CD4-positive, alpha-beta T cell treated with Interleukin-21 for 1 hour (primary cell): ENCODE data around the gene MON1A.
"Not testable (repeated sequence)": the region's sequence is repeated elsewhere in the genome, so short reads cannot be mapped to it uniquely, and the experiment has no call there.

Source experiments
- DNase-seq: peaks from one replicate; pipeline ENCODE4 v3.0.0-alpha.2; 2020

MON1A gene, protein sequence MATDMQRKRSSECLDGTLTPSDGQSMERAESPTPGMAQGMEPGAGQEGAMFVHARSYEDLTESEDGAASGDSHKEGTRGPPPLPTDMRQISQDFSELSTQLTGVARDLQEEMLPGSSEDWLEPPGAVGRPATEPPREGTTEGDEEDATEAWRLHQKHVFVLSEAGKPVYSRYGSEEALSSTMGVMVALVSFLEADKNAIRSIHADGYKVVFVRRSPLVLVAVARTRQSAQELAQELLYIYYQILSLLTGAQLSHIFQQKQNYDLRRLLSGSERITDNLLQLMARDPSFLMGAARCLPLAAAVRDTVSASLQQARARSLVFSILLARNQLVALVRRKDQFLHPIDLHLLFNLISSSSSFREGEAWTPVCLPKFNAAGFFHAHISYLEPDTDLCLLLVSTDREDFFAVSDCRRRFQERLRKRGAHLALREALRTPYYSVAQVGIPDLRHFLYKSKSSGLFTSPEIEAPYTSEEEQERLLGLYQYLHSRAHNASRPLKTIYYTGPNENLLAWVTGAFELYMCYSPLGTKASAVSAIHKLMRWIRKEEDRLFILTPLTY

DNA sequence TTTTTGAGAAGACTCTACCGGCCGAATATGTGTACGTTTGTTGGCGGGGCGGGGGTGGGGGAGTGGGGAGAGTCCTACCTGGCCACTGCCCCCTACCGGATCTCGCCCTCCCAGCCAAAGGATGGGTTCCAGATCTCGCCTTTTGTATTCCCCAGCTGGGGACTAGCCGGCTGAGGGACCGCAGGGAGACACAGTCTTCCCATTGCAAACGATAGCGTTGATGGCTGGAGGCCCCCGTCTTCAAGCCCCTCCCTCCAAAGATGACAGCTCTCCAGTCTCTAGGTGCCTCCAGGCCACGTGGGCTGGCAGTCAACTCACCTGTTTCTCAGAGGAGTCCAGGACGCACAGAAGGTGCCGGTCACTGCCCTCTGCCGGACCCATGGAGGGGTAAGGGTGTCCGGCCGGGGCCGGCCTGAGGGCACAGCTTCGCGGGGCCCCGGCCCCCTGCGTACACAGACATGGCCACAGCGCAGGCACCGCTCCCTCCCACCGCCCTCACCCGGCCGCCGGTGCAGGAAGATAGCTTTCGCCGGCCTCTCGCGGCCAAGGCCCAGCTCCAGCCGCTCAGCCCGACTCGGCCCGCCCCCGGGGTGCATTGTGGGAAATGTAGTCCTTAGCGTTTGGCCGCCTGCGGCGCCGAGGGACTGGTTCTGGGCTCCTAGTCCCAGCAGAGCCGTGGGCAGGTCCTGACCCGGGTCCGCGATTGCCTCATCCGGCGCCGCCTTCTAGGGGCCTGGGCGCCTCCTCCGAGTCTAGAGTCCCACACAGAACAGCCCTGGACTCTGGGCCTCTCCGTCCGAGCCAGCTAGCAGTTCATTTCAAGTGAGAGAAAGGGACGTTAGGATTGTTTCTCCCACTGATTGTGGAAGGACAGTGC is at the start of gene MON1A:
Gene MON1A, minus strand, starts transcription at position 521 of the 877 bp plus-strand sequence. CDS start 16,465 bp downstream, outside the sequence.
- peak; percentile 91 for DNase-seq

DNA sequence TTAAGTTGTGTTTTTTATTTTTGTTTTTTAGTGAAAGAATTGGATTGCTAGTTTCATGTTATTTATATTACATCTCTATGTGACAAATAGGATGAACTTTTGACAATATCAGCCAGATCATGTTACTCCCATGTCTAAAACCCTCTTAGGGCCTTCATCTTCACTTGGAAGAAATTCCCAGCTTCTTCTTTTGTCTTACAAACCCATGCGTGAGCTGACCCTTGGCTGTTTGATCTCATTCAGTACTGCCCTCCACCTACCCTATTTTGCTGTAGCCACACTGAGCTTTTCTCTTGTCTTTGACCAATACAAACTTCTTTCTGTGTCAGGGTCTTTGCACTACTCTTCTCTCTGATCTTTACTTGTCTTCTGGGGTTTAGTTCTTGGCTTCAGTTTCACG is 47.3 kb upstream of the MON1A start:
- no peak for DNase-seq

DNA sequence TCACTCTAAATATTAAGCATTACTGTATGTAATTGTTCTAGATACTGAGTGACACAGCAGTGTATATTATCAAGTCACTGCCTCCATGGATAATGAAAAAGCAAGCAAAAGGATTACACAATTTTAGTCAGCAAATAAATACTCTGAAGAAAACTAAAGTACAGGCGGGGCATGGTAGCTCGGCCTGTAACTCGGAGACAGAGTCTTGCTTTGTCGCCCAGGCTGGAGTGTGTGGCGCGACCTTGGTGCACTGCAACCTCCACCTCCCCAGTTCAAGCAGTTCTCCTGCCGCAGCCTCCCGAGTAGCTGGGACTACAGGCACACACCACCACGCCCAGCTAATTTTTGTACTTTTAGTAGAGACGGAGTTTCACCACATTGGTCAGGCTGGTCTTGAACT is 43.0 kb upstream of the MON1A start:
- no peak for DNase-seq

DNA sequence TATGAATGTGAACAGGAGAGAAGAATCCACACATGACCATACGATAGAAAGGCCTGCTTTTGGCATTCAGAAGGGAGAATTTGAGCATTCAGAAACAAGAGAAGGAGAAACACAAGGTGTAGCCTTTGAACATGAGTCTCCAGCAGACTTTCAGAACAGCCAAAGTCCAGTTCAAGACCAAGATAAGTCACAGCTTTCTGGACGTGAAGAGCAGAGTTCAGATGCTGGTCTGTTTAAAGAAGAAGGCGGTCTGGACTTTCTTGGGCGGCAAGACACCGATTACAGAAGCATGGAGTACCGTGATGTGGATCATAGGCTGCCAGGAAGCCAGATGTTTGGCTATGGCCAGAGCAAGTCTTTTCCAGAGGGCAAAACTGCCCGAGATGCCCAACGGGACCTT is 38.7 kb upstream of the MON1A start:
- no peak for DNase-seq

DNA sequence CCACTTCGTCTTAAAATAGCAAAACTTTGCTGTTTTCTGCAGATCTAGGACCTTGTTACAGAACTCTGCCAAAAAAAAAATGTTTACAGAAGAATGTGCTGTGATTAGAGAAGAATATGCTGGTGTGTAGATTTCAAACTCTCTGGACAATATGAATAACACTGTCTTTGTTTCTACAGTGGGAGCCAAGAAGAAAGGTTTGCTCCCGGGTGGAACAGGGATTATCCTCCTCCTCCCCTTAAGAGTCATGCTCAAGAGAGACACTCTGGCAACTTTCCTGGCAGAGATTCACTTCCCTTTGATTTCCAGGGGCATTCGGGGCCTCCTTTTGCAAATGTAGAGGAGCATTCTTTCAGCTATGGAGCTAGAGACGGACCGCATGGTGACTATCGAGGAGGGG is 37.7 kb upstream of the MON1A start:
- DNase-seq: no peak

DNA sequence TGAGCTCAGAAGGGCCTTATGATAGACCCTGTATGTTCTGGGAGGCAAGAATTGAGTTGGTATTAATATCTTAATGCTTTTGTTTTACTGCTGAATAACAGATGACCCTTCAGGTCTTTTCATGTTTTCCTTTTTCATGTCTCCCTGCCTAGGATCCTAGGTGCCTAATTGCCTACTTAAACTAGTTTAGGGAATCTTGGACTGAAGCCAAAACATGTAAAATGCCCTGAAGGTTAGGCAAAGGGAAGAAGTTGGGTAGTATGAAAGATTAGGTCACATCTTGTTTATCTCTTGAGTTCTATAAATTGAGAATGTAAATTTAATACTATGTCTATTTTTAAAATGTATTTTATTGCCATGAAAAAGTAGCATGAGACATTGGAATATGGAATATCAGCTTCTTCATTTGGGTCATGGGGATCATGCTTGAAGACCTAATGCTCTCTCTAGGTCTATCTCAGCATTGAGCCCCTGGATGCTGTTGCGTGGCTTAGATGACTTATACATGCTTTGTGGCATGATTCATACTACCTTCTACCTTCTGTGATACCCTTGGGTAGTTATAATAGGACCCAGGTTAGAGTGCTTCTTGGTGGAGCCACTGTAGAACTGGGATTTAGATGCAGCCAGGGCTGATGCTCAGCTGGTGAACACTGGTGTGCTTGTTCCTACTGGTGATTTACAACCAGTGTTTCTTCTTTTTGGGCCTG is 36.8 kb upstream of the MON1A start:
- DNase-seq: no peak

DNA sequence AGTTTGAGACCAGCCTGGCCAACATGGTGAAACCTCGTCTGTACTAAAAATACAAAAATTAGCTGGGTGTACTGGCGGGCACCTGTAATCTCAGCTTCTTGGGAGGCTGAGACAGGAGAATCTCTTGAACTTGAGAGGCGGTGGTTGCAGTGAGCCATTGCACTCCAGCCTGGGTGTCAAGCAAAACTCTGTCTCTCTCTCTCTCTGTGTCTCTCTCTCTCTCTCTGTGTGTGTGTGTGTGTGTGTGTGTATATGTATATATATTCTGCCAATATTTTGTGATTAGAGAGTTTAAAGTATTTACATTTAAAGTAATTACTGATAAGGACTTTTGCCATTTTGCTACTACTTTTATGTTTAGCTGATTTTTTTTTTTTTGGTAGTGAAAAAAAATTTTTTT is 26.0 kb upstream of the MON1A start:
- no peak for DNase-seq

DNA sequence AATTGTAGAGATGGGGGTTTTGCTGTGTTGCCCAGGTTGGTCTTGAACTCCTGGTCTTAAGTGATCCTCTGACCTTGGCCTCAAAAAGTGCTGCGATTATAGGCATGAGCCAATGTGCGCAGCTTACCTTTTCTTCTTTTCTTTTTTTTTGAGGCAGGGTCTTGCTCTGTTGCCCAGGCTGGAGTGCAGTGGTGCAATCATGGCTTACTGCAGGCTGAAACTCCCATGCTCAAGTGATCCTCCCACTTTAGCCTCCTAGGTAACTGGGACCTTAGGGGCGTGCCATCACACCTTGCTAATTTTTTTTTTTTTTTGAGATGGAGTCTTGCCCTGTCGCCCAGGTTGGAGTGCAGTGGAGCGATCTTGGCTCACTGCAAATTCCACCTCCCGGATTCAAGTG is 23.3 kb upstream of the MON1A start:
- DNase-seq: no peak

DNA sequence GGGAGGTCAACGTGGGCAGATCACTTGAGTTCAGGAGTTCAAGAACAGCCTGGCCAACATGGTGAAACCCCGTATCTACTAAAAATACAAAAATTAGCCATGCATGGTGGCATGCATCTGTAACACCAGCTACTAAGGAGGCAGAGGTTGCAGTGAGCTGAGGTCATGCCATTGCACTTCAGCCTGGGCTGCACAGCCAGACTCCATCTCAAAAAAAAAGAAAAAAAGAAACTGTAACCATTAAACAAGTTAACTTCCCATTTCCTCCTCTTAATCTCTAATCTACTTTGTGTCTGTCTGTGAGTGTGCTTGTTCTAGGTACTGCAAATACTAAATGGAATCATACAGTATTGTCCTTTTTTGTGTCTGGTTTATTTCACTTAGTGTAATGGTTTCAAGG is 13.0 kb upstream of the MON1A start:
- DNase-seq: no peak

DNA sequence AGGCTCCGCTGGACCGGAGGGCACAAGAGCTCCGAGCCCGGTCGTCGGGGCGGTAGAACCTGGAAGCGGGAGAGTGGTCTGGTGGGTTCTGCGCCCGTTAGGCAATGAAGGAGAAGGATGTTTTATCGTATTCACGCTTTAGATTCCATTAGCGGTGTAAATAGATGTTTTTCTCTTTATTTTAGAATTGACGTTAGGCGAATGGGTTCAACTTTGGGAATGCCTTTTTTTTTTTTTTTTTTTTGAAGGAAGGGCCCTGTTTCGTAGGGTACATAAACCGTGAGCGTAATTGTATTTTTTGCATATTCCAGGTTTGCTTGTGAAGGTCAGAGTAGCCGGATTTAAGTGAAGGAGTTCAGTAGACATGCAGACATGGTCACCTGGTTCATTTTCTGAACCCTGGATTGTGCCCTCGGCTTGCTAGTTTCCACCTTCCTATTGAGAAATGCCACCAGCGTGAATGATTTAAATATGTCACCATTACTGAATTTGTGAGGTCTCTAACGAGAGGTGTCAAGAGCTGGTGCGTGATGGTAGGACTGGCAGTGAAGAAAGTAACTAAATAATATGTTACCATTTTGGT is 11.1 kb upstream of the MON1A start:
- DNase-seq: no peak

DNA sequence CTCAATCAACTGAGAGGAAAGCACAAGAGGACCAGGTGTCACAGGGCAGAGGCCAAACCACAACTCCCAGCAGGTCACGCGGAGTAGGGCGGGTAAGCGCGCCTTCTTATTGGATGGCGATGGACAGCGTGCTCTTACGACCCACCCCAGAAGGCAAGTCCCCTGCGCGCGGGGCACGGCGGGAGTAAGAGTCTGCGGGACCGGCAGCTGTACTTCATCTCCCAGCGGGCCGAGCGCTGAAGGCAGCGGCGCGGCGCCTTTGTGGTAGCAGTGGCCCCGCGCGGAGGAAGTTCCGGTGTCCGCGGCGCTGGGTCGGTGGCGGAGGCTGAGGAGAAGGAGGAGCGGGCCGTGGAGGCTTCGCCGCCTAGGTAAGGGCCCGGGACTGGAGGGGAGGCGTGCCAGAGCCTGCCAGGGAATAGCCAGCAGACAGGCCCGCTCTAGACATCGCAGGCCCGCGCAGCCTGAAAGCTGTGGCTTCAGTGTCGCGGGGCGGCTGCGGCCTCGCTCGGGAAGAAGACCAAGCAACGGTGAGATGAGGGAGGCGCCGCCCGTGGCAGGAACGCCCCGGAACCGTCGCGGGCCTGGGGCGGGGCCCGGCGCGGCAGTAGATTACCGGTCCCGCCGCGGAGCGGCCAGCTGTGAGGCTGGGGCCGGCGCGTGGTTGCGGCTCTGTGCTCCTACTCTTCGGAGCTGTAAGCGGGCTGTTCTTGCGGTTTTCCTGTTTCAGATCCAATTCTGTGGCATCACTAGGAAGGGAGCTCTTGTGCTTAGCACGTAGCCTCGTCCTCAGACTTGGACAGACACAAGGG is 10.5 kb upstream of the MON1A start, which contains the start of gene RBM6:
Gene RBM6, plus strand, starts transcription at position 293 of the 809 bp plus-strand sequence. CDS start 22,492 bp downstream, outside the sequence.
- peak; percentile 95 for DNase-seq

DNA sequence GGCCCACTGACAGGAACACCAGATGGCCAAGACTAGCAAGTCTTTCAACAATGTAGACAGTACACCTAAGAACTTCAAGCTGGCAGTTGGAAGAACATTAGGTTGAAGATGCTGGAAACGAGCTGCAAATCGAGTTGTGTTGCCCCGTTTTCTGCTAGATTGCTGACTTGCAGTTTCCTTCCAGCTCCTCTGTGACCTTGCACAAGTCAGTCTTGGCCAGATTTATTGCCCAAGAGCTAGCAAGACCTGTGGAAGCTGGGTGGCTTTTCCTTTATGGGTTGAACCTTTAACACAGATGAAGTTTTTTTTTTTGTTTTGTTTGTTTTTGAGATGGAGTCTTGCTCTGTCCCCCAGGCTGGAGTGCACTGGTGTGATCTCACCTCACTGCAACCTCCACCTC is 7.5 kb upstream of the MON1A start:
- no peak for DNase-seq

DNA sequence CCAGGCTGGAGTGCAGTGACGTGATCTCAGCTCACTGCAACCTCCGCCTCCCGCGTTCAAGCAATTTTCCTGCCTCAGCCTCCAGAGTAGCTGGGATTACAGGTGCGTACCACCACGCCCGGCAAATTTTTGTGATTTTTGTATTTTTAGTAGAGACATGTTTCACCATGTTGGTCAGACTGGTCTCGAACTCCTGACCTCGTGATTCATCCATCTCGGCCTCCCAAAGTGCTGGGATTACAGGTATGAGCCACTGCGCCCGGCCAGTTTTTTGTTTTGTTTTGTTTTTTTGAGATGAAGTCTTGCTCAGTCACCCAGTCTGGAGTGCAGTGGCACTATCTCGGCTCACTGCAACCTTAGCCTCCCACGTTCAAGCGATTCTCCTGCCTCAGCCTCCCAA is 2.7 kb upstream of the MON1A start:
- DNase-seq: not testable (repeated sequence)

DNA sequence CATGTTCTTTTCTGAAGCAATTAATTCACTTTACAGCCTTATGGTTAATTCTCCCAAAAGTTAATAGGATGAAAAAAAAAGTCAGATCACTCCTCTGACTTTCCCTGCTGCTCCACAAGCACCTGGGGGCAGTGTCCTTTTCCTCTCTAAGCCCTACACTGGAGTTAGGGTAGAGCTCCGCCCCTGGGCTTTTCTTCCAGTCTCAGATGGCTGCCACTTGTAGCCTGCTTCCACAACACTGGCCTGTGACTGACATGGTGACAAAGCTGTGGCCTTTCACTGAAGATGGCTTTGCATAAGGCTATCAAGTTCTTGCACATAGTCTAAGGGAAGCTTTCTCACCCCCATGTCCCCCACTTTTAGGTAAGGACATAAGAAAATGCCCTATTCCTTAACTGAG is 1.3 kb upstream of the MON1A start:
- no peak for DNase-seq

DNA sequence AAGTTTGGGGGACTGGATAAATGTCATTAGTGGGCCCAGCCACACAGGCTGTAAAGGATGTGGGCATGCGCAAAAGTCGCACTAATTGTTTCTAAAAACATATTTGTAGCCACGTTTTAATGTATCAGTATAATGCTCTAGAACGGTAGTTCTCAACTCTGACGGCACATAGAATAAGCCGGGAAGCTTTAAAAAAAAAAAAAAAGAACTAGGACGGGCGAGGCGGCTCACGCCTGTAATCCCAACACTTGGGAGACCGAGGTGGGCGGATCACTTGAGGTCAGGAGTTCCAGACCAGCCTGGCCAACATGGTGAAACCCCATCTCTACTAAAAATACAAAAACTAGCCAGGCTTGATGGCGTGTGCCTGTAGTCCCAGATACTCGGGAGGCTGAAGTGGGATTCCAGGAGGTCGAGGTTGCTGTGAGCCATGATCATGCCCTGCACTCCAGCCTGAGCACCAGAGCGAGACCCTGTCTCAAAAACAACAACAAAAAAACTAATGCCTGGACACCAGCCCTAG is 618 bp upstream of the MON1A start:
- DNase-seq: no peak

DNA sequence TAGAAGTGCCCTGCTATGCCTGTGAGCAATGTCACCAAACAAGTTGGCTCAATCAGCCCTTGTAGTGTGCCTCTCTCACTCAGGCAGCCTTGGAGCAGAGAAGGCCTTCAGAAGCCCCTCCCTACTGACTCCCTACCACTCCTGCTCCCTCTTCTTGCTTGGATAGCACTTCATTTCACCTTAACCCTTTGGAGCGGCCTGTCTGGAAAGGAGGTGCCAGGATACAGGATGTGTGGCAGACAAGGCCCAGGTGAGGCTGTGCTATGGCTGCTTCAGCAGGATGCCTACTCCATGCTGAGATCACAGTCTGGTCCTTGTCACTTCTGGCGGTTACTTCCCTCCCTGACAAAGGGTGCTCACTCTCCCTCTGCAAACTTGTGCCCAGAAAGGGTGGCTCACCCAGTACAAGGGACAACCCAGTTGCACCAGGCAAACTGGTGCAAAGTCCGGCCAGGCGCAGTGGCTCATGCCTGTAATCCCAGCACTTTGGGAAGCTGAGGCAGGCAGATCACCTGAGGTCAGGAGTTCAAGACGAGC is 1.1 kb downstream of the MON1A start:
- no peak for DNase-seq

DNA sequence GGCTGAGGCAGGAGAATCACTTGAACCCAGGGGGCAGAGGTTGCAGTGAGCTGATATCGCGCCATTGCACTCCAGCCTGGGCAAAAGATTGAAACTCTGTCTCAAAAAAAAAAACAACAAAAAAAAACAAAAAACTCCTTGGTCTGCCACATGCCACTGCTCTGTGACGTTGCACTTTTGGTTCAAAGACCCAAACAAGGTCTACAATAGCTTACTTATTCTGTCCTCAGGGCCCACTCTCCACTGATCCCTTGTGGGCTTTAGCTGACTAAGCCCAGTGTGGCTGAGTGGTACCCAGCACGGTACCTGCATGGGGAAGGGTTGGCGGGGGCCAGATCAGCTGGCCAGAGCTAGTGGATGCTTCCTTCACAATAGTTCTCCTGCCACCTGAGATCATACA is 1.8 kb downstream of the MON1A start:
- no peak for DNase-seq

DNA sequence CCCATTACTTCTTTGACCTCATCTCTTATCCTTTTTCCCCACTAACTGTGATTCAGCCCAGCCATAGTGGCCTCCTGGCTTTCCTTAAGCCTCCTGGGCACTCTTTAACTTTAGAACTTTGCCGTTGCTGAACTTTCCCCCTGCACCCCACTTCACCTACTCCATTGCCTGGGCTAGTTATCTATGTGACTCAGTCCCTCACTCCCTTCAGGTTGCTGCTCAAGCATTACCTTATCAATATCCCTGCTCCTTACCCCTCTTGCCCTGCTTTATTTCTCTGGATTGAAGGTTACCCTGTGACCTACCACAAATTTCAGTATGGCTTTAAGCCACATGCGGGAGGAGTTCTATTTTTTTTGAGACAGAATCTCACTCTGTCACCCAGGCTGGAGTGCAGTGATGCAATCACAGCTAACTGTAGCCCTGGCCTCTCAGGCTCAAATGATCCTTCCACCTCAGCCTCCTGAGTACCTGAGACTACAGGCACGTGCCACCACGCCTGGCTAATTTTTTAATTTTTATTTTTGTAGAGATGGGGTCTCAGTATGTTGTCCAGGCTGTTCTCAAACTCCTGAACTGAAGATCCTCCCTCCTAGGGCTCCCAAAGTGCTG is 3.4 kb downstream of the MON1A start:
- no peak for DNase-seq

DNA sequence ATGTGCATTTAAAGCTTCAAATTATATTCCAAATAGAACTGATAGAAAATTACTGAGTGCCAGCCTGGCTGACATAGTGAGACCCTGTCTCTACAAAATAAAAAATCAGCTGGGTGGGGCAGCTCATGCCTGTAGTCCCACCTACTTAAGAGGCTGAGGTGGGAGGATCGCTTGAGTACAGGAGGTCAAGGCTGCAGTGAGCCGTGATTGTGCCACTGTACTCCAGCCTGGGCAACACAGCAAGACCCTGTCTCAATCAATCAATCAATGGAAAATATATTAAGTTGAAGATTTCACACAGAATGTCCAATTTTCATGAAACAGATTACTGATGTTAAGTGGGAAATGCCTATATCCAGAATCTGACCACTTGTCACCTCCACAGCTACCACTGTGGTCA is 4.1 kb downstream of the MON1A start:
- DNase-seq: no peak

DNA sequence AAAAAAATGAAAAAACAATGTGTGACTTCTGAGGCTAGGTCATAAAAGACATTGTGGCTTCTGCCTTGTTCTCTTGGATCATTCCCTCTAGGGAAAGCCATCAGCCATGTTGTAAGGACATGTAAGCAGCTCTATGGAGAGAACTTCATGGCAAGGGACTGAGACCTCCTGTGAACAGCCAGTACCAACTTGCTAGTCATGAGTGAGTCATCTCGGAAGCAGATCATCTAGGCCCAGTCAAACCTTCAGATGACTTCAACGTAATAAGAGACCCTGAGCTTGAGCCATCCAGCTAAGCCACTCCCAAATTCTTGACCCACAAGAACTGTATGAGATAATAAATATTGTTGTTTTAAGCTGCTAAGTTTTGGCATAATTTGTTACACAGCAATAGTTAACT is 4.9 kb downstream of the MON1A start:
- DNase-seq: no peak
